H9 (cell line): Measurements from ENCODE around the gene SLC51B. TPM values are rescaled to one million over a fixed set of nuclear protein-coding genes. Genes with fewer than 3 reads are reported as not detected.

ENCODE experiments used
- DNase-seq: peaks from one replicate; pipeline ENCODE4 v3.0.0-alpha.2; 2017
- H2AFZ ChIP-seq: one replicate; pipeline ENCODE4 v1.6.1; 2013; ENCODE audit warnings: mild to moderate bottlenecking, low read length, control low read depth, moderate library complexity
- H2AK5ac ChIP-seq: 2 replicates; pipeline ENCODE4 v1.6.1; 2013; ENCODE audit warnings: low read length, control low read depth, mixed read lengths; ENCODE audit not compliant: insufficient read length
- H2BK120ac ChIP-seq: one replicate; pipeline ENCODE4 v1.6.1; 2013; ENCODE audit warnings: low read depth, mild to moderate bottlenecking, low read length, control low read depth, inconsistent platforms; ENCODE audit not compliant: poor library complexity, severe bottlenecking
- H2BK12ac ChIP-seq: 2 replicates; pipeline ENCODE4 v1.6.1; 2013; ENCODE audit warnings: low read length, control low read depth, mixed read lengths, low read depth; ENCODE audit not compliant: insufficient read length
- H2BK15ac ChIP-seq: 2 replicates; pipeline ENCODE4 v1.6.1; 2013; ENCODE audit warnings: low read depth, low read length, control low read depth
- H2BK20ac ChIP-seq: one replicate; pipeline ENCODE4 v1.6.1; 2013; ENCODE audit warnings: low read depth, mild to moderate bottlenecking, low read length, control low read depth, inconsistent platforms; ENCODE audit not compliant: poor library complexity, severe bottlenecking
- H2BK5ac ChIP-seq: 2 replicates; pipeline ENCODE4 v1.6.1; 2013; ENCODE audit warnings: low read length, control low read depth, mixed read lengths; ENCODE audit not compliant: insufficient read length
- H3K14ac ChIP-seq: 2 replicates; pipeline ENCODE4 v1.6.1; 2013; ENCODE audit warnings: low read length, control low read depth; ENCODE audit not compliant: insufficient read depth
- H3K18ac ChIP-seq: 2 replicates; pipeline ENCODE4 v1.6.1; 2013; ENCODE audit warnings: low read depth, mild to moderate bottlenecking, mixed read lengths, low read length, control low read depth; ENCODE audit not compliant: insufficient read length
- H3K23ac ChIP-seq: 2 replicates; pipeline ENCODE4 v1.6.1; 2013; ENCODE audit warnings: low read length, control low read depth, mixed read lengths, low read depth; ENCODE audit not compliant: insufficient read length
- H3K23me2 ChIP-seq: 2 replicates; pipeline ENCODE4 v1.6.1; 2013; ENCODE audit warnings: low read depth, mild to moderate bottlenecking, mixed read lengths, low read length, control low read depth; ENCODE audit not compliant: insufficient read length, poor library complexity, severe bottlenecking
- H3K27ac ChIP-seq: 2 replicates; pipeline ENCODE4 v1.5.1; 2013; ENCODE audit warnings: low read length, control low read depth, mixed read lengths, low read depth; ENCODE audit not compliant: insufficient read length
- H3K27me3 ChIP-seq: 2 replicates; pipeline ENCODE4 v1.6.1; 2013; ENCODE audit warnings: low read length, control low read depth, inconsistent platforms; ENCODE audit not compliant: insufficient read depth
- H3K4ac ChIP-seq: 2 replicates; pipeline ENCODE4 v1.6.1; 2013; ENCODE audit warnings: low read depth, mild to moderate bottlenecking, control low read depth, inconsistent platforms, low read length, moderate library complexity
- H3K4me1 ChIP-seq: 2 replicates; pipeline ENCODE4 v1.6.1; 2013; ENCODE audit warnings: low read length, control low read depth, inconsistent platforms; ENCODE audit not compliant: insufficient read depth
- H3K4me2 ChIP-seq: 2 replicates; pipeline ENCODE4 v1.6.1; 2013; ENCODE audit warnings: low read length, control low read depth, mixed read lengths; ENCODE audit not compliant: insufficient read length, insufficient read depth
- H3K56ac ChIP-seq: 2 replicates; pipeline ENCODE4 v1.6.1; 2013; ENCODE audit warnings: low read depth, mild to moderate bottlenecking, mixed read lengths, low read length, control low read depth; ENCODE audit not compliant: insufficient read length
- H3K79me1 ChIP-seq: 2 replicates; pipeline ENCODE4 v1.6.1; 2013; ENCODE audit warnings: low read depth, mild to moderate bottlenecking, moderate library complexity, low read length, control low read depth, inconsistent platforms; ENCODE audit not compliant: insufficient read depth, poor library complexity, severe bottlenecking
- H3K79me2 ChIP-seq: 2 replicates; pipeline ENCODE4 v1.6.1; 2013; ENCODE audit warnings: low read length, control low read depth, inconsistent platforms; ENCODE audit not compliant: insufficient read depth
- H3K9ac ChIP-seq: 2 replicates; pipeline ENCODE4 v1.6.1; 2013; ENCODE audit warnings: low read length, control low read depth, mixed read lengths; ENCODE audit not compliant: insufficient read length; ENCODE audit errors: extremely low read depth
- H3K9me3 ChIP-seq: one replicate; pipeline ENCODE4 v1.6.1; 2013; ENCODE audit warnings: low read depth, low read length, inconsistent platforms; ENCODE audit not compliant: control insufficient read depth
- H3T11ph ChIP-seq: one replicate; pipeline ENCODE4 v1.6.1; 2013; ENCODE audit warnings: mild to moderate bottlenecking, low read length, control low read depth, inconsistent platforms
- H4K20me1 ChIP-seq: one replicate; pipeline ENCODE4 v1.6.1; 2013; ENCODE audit not compliant: control insufficient read depth, insufficient read length, insufficient read depth
- H4K5ac ChIP-seq: 2 replicates; pipeline ENCODE4 v1.6.1; 2013; ENCODE audit warnings: low read depth, mild to moderate bottlenecking, mixed read lengths, low read length, control low read depth; ENCODE audit not compliant: insufficient read length
- H4K8ac ChIP-seq: replicated peaks from 2 replicates; pipeline ENCODE4 v1.6.1; 2013; ENCODE audit warnings: low read length, control low read depth, mixed read lengths, low read depth; ENCODE audit not compliant: insufficient read length
- H4K91ac ChIP-seq: 2 replicates; pipeline ENCODE4 v1.6.1; 2013; ENCODE audit warnings: low read depth, mild to moderate bottlenecking, moderate library complexity, mixed read lengths, low read length, control low read depth; ENCODE audit not compliant: insufficient read length
- H3K27ac Mint-ChIP-seq, 3 experiments: 2 replicates in 2 of 3; 3 replicates in 1 of 3; pipeline ENCODE4 v1.8.0; 2020 to 2021; ENCODE audit warnings: mixed read lengths in 3 of 3, mild to moderate bottlenecking in 1 of 3, moderate library complexity in 1 of 3
- H3K27me3 Mint-ChIP-seq: 2 replicates; pipeline ENCODE4 v1.8.0; 2021; ENCODE audit warnings: low read depth, mild to moderate bottlenecking, moderate library complexity, mixed read lengths
- H3K36me3 Mint-ChIP-seq, 3 experiments: 2 replicates in 2 of 3; 3 replicates in 1 of 3; pipeline ENCODE4 v1.8.0; 2020 to 2021; ENCODE audit warnings: low read depth in 3 of 3, mixed read lengths in 3 of 3; ENCODE audit not compliant: insufficient read depth in 1 of 3
- H3K4me1 Mint-ChIP-seq, 2 experiments: 2 replicates each; pipeline ENCODE4 v1.8.0; 2020; ENCODE audit warnings: mixed read lengths in 2 of 2
- H3K4me3 Mint-ChIP-seq, 2 experiments: 2 replicates in 1 of 2; 3 replicates in 1 of 2; pipeline ENCODE4 v1.8.0; 2020 to 2021; ENCODE audit warnings: mild to moderate bottlenecking in 2 of 2, mixed read lengths in 2 of 2, moderate library complexity in 1 of 2
- H3K9me3 Mint-ChIP-seq, 2 experiments: 2 replicates in 1 of 2; 3 replicates in 1 of 2; pipeline ENCODE4 v1.8.0; 2020; ENCODE audit warnings: mild to moderate bottlenecking in 2 of 2, mixed read lengths in 2 of 2, moderate library complexity in 1 of 2
- CTCF ChIP-seq: fragments of 200-600 bp; sonication (generic); conservative IDR thresholded peaks from 3 replicates; pipeline ENCODE4 v1.8.0; 2021; ENCODE audit warnings: antibody characterized with exemption, mild to moderate bottlenecking
- WGBS: extraction: QIAGEN DNeasy Blood & Tissue Kit; methylation state at CpG from one replicate; pipeline ENCODE4 v1.1.7; 2013; ENCODE audit warnings: missing lambda C conversion rate, low lambda C conversion rate, mixed read lengths; ENCODE audit not compliant: insufficient read length; ENCODE audit errors: extremely low coverage; 5-methylcytosine and 5-hydroxymethylcytosine counted together
- total RNA-seq: library from RNA; stranded (reverse); gene quantifications from 2 replicates; pipeline ENCODE4 v1.2.1, GENCODE V29; 2021

Gene SLC51B
- total RNA-seq, 1 experiment from 2014 or later: not detected

- H3K27ac Mint-ChIP-seq: peak within 1 kb of the TSS in 1 of 3 experiments; percentile 34; a peak in 1 of 7 replicates
- no peak within 1 kb of the TSS for H2AFZ ChIP-seq
- H3K9me3 Mint-ChIP-seq: peaks cover 3 to 10% of the 10 kb centered on the region in 2 experiments; a peak in 3 of 5 replicates
Observed at GRCh38 chr15:65076486-65077290, 31.5 kb downstream of the SLC51B start, which contains the start of gene KBTBD13. TSS of gene KBTBD13 (plus strand) at chr15:65076746. CDS start at chr15:65076816, 70 bp downstream.

More at GRCh38 chr15:65076486-65077290, 31.5 kb downstream of the SLC51B start, which contains the start of gene KBTBD13:
- no peak within 1 kb of the TSS for H3K56ac ChIP-seq
- H3K4ac ChIP-seq: no peak within 1 kb of the TSS
- H3K79me1 ChIP-seq: no peaks in the 10 kb centered on the region
- H4K5ac ChIP-seq: no peak within 1 kb of the TSS
- no peaks in the 10 kb centered on the region for H3K9me3 ChIP-seq
- no peak within 1 kb of the TSS for H3K4me2 ChIP-seq
- H3K23ac ChIP-seq: no peak within 1 kb of the TSS
- Mint-ChIP-seq H3K4me1 (peaks cover 12 to 14% of the 10 kb centered on the region in 2 experiments), H3K36me3 (peaks cover 0 to 1% (median 0%) of the 10 kb centered on the region in 3 experiments; a peak in 3 of 7 replicates), H3K4me3 (no peak within 1 kb of the TSS; a peak in 1 of 5 replicates), H3K27me3 (peaks cover 26% of the 10 kb centered on the region)
- DNase-seq: no peak
- H3K4me1 ChIP-seq: no peaks in the 10 kb centered on the region; the same call in 1 of the 2 replicates
- no peaks in the 10 kb centered on the region for H4K20me1 ChIP-seq
- H3K79me2 ChIP-seq: no peaks in the 10 kb centered on the region
- no peak within 1 kb of the TSS for H3K9ac ChIP-seq
- no peak within 1 kb of the TSS for H3K18ac ChIP-seq
- no peak for TF ChIP-seq CTCF
- no peaks in the 10 kb centered on the region for H3K27me3 ChIP-seq
- H3K23me2 ChIP-seq: no peaks in the 10 kb centered on the region
- no peak within 1 kb of the TSS for H4K91ac ChIP-seq
- no CpG with 5 or more reads among the region's 73 CpGs for WGBS
- H2AK5ac ChIP-seq: no peak within 1 kb of the TSS
- no peak within 1 kb of the TSS for H2BK20ac ChIP-seq
- no peak within 1 kb of the TSS for H3K14ac ChIP-seq
- no peak within 1 kb of the TSS for H3K27ac ChIP-seq
- no peak within 1 kb of the TSS for H2BK12ac ChIP-seq
- H3T11ph ChIP-seq: no peak within 1 kb of the TSS
- H4K8ac ChIP-seq: no peak within 1 kb of the TSS
- H2BK15ac ChIP-seq: no peak within 1 kb of the TSS
- no peak within 1 kb of the TSS for H2BK120ac ChIP-seq
- no peak within 1 kb of the TSS for H2BK5ac ChIP-seq
